Smooth muscle cell (in vitro differentiated cells): ENCODE data around the gene BUB1. TPM values are rescaled to one million over a fixed set of nuclear protein-coding genes. Genes with fewer than 3 reads are reported as not detected.

Experiments
- DNase-seq: peaks from one replicate; lab custom pipeline; 2025; ENCODE audit not compliant: unreplicated experiment; lab: John Stamatoyannopoulos, UW
- H2AFZ ChIP-seq: fragments of 200-600 bp; sonication (generic); 2 replicates; pipeline ENCODE4 v1.6.0; 2016; ENCODE audit warnings: antibody characterized with exemption, low read depth, mild to moderate bottlenecking
- H3F3A ChIP-seq: fragments of 200-600 bp; sonication (generic); 2 replicates; pipeline ENCODE4 v1.6.0; 2017; ENCODE audit warnings: antibody characterized with exemption, low read depth
- H3K27ac ChIP-seq: fragments of 200-600 bp; sonication (generic); 2 replicates; pipeline ENCODE4 v1.5.1; 2016; ENCODE audit warnings: low read depth, mild to moderate bottlenecking
- H3K27me3 ChIP-seq: fragments of 200-600 bp; sonication (generic); 2 replicates; pipeline ENCODE4 v1.6.1; 2016; ENCODE audit warnings: low read depth, mild to moderate bottlenecking
- H3K36me3 ChIP-seq: fragments of 200-600 bp; sonication (generic); 2 replicates; pipeline ENCODE4 v1.5.1; 2016; ENCODE audit warnings: low read depth
- H3K4me1 ChIP-seq: fragments of 200-600 bp; sonication (generic); 2 replicates; pipeline ENCODE4 v1.5.1; 2016; ENCODE audit warnings: low read depth
- H3K4me2 ChIP-seq: fragments of 200-600 bp; sonication (generic); 2 replicates; pipeline ENCODE4 v1.6.0; 2016; ENCODE audit warnings: mild to moderate bottlenecking
- H3K4me3 ChIP-seq: fragments of 200-600 bp; sonication (generic); 2 replicates; pipeline ENCODE4 v1.5.1; 2016; ENCODE audit warnings: mild to moderate bottlenecking
- H3K79me2 ChIP-seq: fragments of 200-600 bp; sonication (generic); 2 replicates; pipeline ENCODE4 v1.6.0; 2016; ENCODE audit warnings: low read depth, mild to moderate bottlenecking
- H3K9ac ChIP-seq: fragments of 200-600 bp; sonication (generic); 2 replicates; pipeline ENCODE4 v1.6.0; 2016; ENCODE audit warnings: low read depth
- H3K9me3 ChIP-seq: fragments of 200-600 bp; sonication (generic); replicated peaks from 2 replicates; pipeline ENCODE4 v1.5.1; 2016; ENCODE audit warnings: low read depth
- H4K20me1 ChIP-seq: fragments of 200-600 bp; sonication (generic); 2 replicates; pipeline ENCODE4 v1.6.0; 2016; ENCODE audit warnings: low read depth
- WGBS: methylation state at CpG from one replicate; pipeline ENCODE4 v1.1.7; 2016; ENCODE audit warnings: low lambda C conversion rate; 5-methylcytosine and 5-hydroxymethylcytosine counted together
- polyA plus RNA-seq: library from polyadenylated mRNA; unstranded; fragments of >200 nt; fragmentation: Nextera tagmentation; extraction: Ambion mirVana; gene quantifications from 2 replicates; pipeline ENCODE4 v1.2.1, GENCODE V29; 2016
- total RNA-seq: library from RNA; depleted of rRNA; stranded (reverse); fragments of >200 nt; gene quantifications from 2 replicates; pipeline ENCODE4 v1.2.3, GENCODE V29; 2014
- TF ChIP-seq, protein P1 (sequence below): fragments of 200-600 bp; sonication (generic); IDR thresholded peaks from 2 replicates; pipeline ENCODE4 v1.5.1; 2017; ENCODE audit warnings: borderline replicate concordance, mild to moderate bottlenecking, antibody characterized with exemption; ENCODE audit not compliant: insufficient read depth, poor library complexity, severe bottlenecking

The BUB1 gene
- total and polyA plus RNA-seq, 2 experiments from 2014 or later, result 8.6 to 18.6 TPM

DNA sequence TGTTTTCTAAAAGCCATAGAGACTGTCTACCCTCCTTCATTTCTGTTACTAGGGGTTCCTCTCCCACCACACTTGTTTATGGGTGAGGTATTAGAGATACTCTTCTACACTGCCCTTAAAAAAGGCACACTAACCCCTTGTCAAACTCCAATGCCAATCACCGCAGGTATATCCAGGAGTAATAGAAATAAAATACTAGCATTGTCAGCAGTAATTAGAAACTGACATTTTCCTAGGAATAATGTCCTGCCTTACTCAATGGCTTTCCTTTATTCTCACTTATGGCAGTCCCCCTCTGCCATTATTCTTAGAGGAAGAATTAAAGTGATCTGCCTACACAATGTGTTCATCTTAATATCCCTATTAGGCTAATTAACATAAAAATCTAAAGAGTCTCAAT lies 5.0 kb upstream of the BUB1 start:
- H2AFZ ChIP-seq, result no peak overlapping the region
- 91% methylated on average over 1 of the region's 1 CpG for WGBS
- H3K36me3 ChIP-seq, result no peaks in the 10 kb centered on the region
- H3F3A ChIP-seq, result no peaks in the 10 kb centered on the region
- H3K4me1 ChIP-seq, result peaks cover 25% of the 10 kb centered on the region
- H3K27me3 ChIP-seq, result no peaks in the 10 kb centered on the region
- no peak overlapping the region for H3K4me2 ChIP-seq
- H4K20me1 ChIP-seq, result no peaks in the 10 kb centered on the region
- no peaks in the 10 kb centered on the region for H3K79me2 ChIP-seq
- no peaks in the 10 kb centered on the region for H3K9me3 ChIP-seq
- no peak overlapping the region for H3K4me3 ChIP-seq
- no peak overlapping the region for H3K9ac ChIP-seq
- TF ChIP-seq, protein P1, sequence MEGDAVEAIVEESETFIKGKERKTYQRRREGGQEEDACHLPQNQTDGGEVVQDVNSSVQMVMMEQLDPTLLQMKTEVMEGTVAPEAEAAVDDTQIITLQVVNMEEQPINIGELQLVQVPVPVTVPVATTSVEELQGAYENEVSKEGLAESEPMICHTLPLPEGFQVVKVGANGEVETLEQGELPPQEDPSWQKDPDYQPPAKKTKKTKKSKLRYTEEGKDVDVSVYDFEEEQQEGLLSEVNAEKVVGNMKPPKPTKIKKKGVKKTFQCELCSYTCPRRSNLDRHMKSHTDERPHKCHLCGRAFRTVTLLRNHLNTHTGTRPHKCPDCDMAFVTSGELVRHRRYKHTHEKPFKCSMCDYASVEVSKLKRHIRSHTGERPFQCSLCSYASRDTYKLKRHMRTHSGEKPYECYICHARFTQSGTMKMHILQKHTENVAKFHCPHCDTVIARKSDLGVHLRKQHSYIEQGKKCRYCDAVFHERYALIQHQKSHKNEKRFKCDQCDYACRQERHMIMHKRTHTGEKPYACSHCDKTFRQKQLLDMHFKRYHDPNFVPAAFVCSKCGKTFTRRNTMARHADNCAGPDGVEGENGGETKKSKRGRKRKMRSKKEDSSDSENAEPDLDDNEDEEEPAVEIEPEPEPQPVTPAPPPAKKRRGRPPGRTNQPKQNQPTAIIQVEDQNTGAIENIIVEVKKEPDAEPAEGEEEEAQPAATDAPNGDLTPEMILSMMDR, result no peak
- no peak for DNase-seq
- no peak overlapping the region for H3K27ac ChIP-seq

DNA sequence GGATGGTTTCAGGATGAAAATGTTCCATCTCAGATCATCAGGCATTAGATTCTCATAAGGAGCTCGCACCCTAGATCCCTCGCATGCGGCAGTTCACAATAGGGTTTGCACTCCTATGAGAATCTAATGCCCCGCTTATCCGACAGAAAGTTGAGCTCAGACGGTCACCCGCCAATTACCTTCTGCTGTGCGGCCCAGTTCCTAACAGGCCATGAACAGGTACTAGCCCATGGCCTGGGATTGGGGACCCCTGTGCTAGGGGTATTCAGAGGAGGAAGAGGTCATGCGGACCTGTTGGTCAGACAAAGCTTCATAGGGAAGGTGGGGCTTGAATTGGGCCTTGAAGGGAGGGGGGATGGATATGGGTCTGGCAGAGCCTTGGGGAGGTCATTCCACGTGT lies 4.4 kb upstream of the BUB1 start:
- no peak overlapping the region for H3K27ac ChIP-seq
- peaks cover 26% of the 10 kb centered on the region for H3K4me1 ChIP-seq
- H3K27me3 ChIP-seq, result no peaks in the 10 kb centered on the region
- H2AFZ ChIP-seq, result no peak overlapping the region
- H3K79me2 ChIP-seq, result peaks cover 5% of the 10 kb centered on the region
- TF ChIP-seq, protein P1, result no peak
- WGBS, result 97% methylated on average over 10 of the region's 10 CpGs
- no peaks in the 10 kb centered on the region for H3K36me3 ChIP-seq
- H4K20me1 ChIP-seq, result no peaks in the 10 kb centered on the region
- no peak for DNase-seq
- H3K9ac ChIP-seq, result no peak overlapping the region
- H3F3A ChIP-seq, result no peaks in the 10 kb centered on the region
- no peak overlapping the region for H3K4me3 ChIP-seq
- H3K9me3 ChIP-seq, result no peaks in the 10 kb centered on the region
- H3K4me2 ChIP-seq, result no peak overlapping the region

DNA sequence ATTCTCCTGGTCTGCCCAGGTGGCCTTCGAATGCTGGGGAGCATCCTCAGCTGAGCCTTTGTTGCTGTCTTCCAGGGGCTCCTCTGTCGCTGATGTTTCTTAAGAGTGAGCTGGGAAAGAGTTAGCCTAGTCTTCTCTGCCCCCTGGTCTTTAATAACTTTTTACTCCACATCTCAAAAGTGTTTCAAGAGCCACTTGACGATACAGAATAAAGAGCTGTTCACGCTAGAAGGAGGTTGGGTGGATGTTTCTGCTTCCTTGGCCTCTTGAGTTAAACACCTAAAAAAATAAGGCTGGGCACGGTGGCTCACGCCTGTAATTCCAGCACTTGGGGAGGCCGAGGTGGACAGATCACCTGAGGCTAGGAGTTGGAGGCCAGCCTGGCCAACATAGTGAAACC lies 2.8 kb upstream of the BUB1 start:
- peaks cover 21% of the 10 kb centered on the region for H3K79me2 ChIP-seq
- WGBS, result 97% methylated on average over 7 of the region's 7 CpGs
- H3K36me3 ChIP-seq, result no peaks in the 10 kb centered on the region
- DNase-seq, result no peak
- H3K4me1 ChIP-seq, result peaks cover 36% of the 10 kb centered on the region
- no peaks in the 10 kb centered on the region for H3K9me3 ChIP-seq
- H2AFZ ChIP-seq, result no peak overlapping the region
- no peak overlapping the region for H3K4me2 ChIP-seq
- no peak overlapping the region for H3K9ac ChIP-seq
- H3K27ac ChIP-seq, result no peak overlapping the region
- TF ChIP-seq, protein P1, result no peak
- H3K27me3 ChIP-seq, result no peaks in the 10 kb centered on the region
- no peaks in the 10 kb centered on the region for H4K20me1 ChIP-seq
- H3K4me3 ChIP-seq, result no peak overlapping the region
- peaks cover 1% of the 10 kb centered on the region for H3F3A ChIP-seq

DNA sequence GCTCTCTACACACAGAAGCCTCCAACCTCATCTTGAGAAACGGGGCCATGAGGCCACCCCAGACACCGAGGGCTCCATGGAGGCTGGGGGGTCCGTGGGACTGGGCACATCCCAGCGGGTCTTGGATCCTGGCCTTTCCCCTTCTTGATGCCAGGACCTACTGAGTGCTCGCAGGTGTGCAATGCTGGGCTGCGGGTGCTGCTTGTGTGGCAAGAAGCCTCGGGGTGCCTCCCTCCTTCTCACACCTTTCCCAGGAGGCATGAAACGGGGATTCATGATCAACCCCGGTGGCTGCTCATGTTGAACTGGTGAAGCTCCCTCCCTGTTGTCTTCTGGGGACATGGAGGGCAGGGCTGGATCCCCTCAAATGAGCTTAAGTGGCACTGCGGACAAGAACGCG lies 2.0 kb upstream of the BUB1 start:
- Histone ChIP-seq H3K4me2 (no peak overlapping the region), H3K27ac (no peak overlapping the region), H3K36me3 (no peaks in the 10 kb centered on the region), H4K20me1 (no peaks in the 10 kb centered on the region), H3K4me3 (no peak overlapping the region), H3K27me3 (no peaks in the 10 kb centered on the region), H3K79me2 (peaks cover 24% of the 10 kb centered on the region), H3K9me3 (no peaks in the 10 kb centered on the region), H2AFZ (peak overlapping the region; percentile 97), H3K9ac (no peak overlapping the region), H3K4me1 (peaks cover 40% of the 10 kb centered on the region), H3F3A (peaks cover 9% of the 10 kb centered on the region)
- TF ChIP-seq, protein P1, result no peak
- WGBS, result 94% methylated on average over 12 of the region's 12 CpGs
- DNase-seq, result no peak
